SHP77 treated with DMSO at 0.1 percent for 48 hours (cell line): ENCODE measurements around the gene DTX1.

Experiments used
- DNase-seq: peaks from one replicate; lab custom pipeline; 2025; lab: John Stamatoyannopoulos, UW

DTX1 gene

DNA sequence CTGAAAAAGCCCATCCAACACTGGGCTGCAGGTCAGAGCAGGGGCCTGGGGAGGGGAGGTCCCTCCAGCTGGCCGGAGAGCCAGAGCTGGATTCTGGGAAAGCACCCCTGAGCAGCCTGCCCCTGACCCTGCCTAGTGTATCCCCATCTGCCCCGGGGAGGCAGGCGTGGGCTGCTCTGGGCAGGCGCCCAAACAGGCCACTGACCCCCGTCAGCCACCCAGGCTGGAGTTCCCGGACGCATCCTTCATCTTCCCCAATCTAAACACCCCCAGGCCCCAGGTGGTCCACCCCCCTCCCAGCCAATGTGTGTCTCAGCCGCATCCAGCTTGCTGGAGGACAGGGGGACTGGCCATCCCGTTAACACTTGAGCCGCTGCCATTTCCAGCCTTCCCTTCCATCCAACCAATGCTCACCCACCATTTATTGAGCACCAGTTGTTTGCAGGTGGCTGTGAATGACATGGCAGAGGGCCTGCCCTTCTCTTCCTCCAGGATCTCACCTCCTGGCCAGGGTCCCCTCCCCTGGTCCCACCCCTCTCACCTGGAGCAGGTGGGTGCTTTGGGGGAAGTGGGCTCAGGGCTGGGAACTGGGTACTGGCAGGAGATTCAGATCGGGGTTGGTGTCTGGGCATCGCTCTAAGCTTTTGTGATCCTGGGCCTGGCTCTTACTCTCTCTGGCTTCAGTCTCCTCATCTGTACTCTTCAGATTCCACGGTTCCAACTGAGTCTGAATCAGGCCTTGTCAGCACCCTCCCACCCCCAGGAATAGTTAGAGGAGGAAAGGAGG, 743 bp upstream of the DTX1 start:
- no peak for DNase-seq

DNA sequence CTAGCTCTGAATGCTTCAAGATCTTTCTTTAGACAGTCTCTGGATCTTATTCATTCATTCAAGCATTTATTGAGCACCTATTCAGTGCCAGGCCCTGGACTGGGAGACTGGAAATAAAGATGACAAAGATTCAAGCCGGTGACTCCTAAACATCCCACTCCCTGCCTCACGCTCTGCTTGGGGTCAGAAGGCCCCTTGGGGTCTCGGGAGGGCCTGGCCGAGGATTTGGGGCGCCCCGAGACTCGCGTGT, 224 bp upstream of the DTX1 start:
- no peak for DNase-seq

- no peak for DNase-seq
These were observed 1.3 kb downstream of the DTX1 start for GRCh38 chr12:113057565-113058485.

- DNase-seq: no peak
These were observed 2.0 kb downstream of the DTX1 start for GRCh38 chr12:113058553-113058952.

DNA sequence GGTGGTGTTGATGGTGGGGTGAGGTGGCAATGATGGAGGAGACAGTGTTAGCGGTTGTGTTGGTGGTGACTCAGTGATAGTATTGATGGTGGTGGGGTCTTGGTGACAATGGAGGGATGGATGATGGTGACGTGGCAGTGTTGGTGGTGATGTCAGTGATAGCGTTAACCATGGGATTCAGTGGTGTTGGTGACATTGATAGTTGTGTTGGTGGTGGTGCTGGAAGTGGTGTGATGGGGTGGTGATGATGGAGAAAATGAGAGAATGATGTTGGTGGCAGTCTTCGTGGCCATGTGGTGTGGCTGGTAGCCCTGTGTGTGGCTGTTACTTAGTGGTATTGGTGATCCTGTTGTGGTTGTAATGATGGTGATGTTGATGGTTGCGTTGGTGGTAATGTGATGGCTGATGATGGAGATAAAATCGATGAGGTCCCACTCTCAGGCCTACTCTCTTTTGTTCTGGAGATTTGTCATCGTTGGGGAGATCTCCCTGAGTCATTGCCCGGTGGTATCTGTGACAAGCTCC, 2.6 kb downstream of the DTX1 start:
- no peak for DNase-seq

DNA sequence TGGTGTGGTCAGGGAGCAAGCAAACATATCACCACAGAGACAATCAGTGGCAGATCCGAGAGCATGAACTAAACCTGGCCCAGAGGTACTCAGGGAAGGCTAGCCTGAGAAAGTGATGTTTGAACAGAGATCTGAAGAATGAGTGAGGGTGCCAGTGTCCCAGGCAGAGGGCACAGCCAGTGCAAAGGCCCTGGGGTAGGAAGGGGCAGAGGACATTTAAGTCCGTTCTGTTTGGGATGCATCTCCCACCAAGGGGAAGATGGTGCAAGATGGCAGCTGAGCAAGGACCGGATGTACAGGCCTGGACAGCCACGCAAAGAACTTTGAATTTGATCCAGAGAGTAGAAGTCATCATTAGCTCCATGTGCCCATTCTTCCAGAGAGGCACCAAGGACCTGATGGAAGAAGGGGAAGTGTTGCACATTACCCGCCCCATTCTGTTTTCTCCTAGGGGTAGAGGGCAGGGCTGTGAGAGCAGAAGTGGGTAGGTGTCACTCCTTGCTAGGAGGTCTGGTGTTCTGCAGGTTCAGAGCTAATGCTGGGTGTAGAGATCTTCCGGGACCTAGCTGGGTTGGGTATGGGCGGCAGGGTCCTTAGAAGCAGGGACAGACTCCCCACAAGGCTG, 3.9 kb downstream of the DTX1 start:
- no peak for DNase-seq

GRCh38 chr12:113061061-113061694, 4.6 kb downstream of the DTX1 start:
- DNase-seq: no peak

GRCh38 chr12:113062502-113063395, 6.2 kb downstream of the DTX1 start:
- no peak for DNase-seq

DNA sequence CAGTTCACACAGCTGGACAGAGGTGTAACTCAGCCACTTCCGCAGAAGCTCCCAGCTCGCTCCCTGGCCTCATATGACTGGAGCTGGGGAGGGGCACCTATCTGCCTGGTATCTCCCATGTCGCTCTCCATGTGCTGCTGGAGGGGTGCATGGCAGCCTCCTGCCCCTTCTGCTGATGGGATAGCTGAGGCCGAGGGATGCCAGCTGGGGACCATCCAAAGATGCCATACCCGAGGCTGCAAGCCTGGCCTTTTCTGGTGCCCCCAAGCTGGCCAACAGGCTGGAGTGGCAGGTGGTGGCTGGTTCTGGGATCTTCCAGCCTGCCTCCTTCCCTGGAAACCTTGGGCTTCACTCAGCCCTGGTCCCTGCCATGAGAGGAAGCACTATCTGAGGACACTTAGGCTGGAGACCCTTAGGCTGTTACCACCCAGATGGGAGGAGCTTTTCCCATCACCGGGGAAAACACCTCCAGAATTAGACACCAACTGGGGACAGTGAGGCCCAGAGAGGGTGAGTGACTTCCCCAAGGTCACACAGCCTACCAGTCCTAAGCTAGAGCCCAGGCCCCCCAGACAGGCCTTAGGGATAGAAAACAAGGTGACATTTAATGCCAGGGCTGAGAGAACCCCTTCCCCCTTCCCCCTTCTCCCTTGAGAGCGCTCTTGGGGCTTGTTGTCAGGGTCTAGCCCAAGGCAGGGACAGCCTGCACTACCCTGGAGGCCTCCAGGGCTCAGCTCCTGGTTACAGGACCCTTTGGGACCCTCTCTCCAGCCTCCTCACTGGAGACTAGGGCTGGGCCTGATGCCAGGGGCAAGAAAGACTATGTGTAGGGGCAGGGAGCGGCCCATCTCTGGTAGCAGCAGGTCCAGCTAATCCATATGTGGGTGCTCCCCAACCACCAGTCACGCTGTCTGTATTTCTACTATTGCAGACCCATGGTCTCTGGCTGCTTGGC, 7.1 kb downstream of the DTX1 start:
- DNase-seq: no peak

DNA sequence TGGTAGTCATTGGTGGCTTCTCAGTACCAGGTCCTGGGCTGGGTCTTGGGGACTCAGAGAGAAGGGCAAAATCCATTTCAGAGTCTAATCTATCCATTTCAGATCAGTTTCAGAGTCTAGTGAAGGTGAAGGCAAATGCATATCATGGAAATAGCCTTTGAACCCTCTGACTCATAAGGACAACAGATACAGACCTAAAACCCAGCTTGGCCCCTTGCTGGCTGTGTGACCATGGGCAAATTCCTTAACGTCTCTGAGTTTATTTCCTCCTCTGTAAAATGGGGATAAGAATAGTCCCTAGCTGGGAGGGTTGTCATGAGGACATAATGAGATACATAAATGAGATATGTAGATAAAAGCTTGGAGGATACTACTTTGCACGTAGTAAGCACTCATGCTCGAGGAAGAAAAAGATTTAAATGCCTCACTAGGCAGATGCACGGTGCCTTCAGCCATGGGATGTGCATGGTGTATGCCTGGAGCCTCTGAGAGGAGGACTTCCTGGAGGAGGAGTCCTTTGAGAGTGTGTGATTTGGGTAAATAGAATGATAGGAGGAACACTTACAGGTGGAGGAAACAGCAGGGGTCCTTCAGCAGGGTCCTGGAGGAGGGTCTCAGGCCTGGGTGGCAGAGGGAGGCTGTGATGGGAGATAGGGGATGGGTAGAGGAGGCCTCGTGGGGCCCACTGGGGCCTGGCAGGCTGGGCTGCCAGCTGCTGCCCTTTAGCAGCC, 8.0 kb downstream of the DTX1 start:
- no peak for DNase-seq

DNA sequence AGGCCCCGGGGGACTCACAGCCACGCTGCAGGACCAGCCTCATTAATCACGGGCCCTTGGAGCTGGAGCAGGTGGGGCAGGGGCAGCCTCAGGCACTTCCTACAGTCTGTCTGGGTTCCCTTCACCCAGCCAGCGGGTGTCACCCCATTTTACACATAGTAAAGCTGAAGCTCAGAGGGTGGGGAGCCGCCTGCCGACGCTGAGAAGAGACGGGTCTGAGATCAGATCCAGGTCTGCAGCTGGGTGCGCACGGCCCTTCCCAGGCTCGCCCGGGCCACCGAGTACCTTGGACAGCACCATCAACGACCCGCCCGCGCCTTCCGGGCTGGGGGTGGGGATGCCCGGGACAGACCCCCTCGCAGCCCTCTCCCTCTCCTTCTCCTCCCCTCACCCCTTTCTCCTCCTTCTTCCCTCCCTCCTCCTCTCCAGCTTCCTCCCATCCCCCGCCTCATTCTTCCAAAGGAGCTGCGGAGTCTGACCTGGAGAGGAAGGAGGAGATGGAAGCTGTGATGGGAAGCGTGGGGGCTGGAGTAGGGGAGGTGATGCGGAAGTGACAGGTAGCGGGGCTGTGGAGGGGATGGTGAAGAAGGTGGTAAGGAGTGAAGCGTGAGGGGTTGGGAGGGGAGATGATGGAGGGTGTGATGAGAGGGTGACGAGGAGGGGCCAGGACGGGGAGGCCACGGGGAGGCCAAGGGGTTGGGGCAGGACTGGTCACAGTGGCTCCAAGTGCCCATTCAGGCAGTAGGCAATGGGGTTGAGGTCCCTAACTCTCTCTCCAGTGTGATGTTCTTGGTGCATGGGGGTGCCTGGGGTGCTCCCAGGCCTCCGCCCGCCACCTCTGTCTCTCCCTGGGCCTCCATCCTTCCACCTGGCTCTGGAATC, 8.8 kb downstream of the DTX1 start:
- DNase-seq: no peak

- no peak for DNase-seq
These were observed 10.4 kb downstream of the DTX1 start for GRCh38 chr12:113066813-113067400.

DNA sequence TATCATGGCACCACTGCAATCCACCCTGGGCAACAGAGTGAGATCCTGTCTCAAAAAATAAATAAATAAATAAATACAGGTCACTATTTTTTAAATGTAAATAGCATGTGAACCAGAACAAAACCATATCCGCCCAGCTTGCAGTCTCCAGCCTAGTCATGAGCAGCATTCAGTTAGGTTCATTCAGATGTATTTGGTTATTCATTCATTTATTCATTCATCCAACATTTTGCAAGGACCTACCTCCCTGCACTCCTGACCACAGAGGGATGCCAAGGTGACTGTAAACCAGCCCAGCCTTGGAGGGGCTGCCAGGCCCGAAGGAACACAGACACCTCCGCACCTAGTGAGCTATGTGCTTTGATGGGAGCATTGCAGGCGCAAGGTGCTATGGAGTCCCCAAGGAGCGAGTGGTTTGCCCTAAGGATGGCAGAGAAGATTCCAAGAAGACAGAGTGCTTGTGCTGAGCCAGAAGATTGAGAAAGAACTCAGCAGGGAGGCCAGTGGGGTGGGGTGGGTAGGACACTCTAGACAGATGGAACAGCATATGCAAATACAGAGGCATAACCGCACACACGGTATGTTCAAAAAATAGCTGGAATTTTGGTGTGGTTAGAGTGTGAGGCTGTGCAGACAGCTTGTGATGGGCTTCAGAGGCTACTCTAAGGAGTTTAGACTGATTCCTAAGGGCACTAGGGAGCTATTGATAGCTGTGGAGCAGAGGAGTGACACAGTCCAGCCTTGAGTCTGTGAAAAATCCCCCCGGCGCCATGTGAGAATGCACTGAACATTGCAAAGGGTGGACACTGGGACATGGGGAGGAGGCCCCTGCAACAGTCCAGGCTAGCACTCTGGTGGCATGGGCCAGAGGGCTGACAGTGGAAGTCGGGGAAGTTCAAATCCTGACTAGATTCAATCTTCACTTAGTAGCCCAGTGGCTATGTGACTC, 11.7 kb downstream of the DTX1 start:
- DNase-seq: no peak

- DNase-seq: no peak
These were observed 12.6 kb downstream of the DTX1 start for GRCh38 chr12:113069149-113069548.

DNA sequence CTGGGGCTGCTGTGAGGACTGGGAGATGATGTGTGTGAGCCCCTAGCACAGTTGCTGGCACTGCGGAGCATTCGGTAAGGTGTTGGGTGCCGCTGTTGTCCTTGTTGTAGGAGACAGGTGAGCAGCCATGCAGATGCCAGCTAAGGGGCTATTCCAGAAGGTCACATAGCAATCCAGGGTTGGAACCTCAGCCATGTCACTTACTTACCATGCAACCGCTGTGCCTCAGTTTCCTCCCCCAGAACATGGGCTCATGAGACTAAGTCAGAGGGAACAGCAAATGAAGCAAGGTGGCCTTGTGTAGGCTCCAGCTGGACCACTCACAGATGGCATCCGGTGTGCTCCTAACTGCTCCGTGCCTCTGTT, 13.2 kb downstream of the DTX1 start:
- no peak for DNase-seq

GRCh38 chr12:113070117-113070906, 13.8 kb downstream of the DTX1 start:
- no peak for DNase-seq
